HG03558 (cell line): ENCODE data around the gene CSNK2B.

Source experiments
- ATAC-seq: cut with Tn5 transposase; IDR thresholded peaks from one replicate; pipeline ENCODE4 v1.9.1; 2021; ENCODE audit warnings: moderate number of reproducible peaks; ENCODE audit not compliant: unreplicated experiment; ENCODE audit errors: extremely low read depth

The CSNK2B gene

DNA sequence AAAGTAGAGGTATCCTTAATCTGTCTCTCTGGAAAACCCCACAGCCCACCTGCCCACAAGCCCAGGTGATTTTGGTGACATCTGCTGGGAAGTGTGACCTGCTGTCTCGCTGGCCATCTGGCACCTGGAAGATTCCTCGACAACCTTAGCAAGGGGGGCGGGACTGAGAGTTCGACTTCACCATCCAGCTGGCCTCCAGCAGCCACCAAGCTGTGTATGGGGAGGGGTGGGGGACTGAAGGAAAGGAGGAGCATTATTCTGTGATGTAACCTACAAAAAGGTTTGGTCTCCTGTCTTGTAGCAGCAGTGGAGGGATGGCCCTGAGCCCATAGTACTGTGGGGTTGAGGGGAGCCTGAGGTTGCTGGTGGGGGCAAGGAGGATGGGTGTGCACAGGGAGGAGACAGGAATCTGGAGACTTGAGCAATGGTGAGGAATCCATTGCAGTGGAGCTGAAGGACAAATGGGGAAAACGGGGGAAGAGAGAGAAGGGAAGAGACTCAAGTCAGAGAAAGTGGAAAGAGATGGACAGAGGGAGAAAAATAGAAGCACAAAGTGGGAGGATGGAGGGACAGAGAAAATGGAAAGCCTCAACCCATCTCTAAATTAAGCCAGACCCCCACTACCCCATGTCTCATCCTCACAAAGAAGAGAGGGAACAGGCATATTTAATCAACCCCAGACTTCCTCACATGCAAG, 44.8 kb downstream of the CSNK2B start:
- ATAC-seq, result no peak

DNA sequence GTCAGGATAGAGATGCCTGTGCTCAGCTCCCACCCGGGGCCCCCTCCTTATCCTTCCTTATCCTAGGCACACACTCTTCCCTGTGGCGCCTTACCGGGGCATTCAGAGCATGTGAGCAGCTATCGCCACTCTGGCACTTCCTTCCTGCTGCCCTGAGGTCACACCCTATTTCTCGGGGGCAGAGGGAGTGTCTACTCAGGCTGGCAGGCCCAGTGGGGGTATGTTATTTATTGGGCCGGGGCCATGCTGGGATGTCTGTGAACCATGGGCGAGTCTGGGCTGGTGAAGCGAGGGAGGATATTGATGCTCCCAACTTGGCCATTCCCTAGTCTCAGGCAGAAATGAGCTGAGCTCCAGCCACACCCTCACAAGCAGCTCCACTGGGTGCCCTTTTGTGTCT, 45.4 kb downstream of the CSNK2B start:
- ATAC-seq, result no peak

DNA sequence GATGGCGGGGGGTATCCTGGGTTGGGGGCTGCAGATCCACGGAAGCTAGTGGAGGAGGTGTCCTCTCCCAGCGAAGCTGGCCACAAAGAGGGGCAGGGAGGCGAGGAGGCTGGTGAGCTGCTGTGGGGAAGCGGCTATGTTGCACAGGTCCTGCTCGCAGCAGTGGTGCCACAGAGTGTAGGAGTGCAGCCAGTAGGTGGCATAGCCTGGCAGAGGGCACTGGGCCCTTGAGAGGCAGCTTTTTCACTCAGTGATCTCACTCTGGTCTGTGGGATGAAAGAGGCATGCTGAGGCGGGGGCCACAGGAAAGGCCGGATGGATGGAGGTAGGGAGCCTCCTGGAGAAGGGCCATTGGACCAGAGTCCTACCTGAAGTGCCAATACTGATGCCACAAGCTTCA, 46.4 kb downstream of the CSNK2B start:
- ATAC-seq, result no peak

- ATAC-seq, result no peak
Observed at GRCh38 chr6:31713465-31713864, 47.6 kb downstream of the CSNK2B start.

- no peak for ATAC-seq
Observed at GRCh38 chr6:31713991-31714684, 48.3 kb downstream of the CSNK2B start.

GRCh38 chr6:31715022-31715958, 49.4 kb downstream of the CSNK2B start, which contains the start of gene LY6G6D:
LY6G6D (plus strand) TSS chr6:31715348; CDS start chr6:31715356, 8 bp downstream.
- ATAC-seq, result no peak

GRCh38 chr6:31717499-31718222, 51.8 kb downstream of the CSNK2B start:
- ATAC-seq, result no peak

- ATAC-seq, result no peak
Observed at GRCh38 chr6:31718265-31718664, 52.4 kb downstream of the CSNK2B start.

DNA sequence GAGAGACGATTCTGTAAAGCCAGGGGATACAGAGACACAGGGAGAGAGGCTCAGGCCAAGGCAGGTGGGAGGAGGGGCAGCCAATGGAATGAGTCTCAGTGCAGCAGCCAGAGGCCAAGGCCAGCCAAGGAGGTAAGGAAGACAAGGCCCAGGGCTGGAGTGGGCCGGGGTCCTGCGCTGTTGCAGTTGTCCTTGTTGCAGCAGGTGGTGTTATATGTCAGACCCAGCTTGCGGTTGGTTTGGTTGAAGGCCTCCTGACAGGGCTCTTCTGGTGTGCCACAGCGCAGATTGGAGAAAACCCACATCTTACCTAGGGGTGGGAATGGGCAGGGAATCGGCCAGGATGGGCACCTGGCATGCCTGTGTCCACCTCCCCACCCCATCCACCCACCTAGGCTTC, 53.1 kb downstream of the CSNK2B start:
- no peak for ATAC-seq
